DMS79 (cell line): ENCODE measurements around the gene EFCAB10.
"Not testable (repeated sequence)": the region's sequence is repeated elsewhere in the genome, so short reads cannot be mapped to it uniquely, and the experiment has no call there.

Experiments
- DNase-seq: peaks from one replicate; lab custom pipeline; 2025; lab: John Stamatoyannopoulos, UW

EFCAB10 gene

DNA sequence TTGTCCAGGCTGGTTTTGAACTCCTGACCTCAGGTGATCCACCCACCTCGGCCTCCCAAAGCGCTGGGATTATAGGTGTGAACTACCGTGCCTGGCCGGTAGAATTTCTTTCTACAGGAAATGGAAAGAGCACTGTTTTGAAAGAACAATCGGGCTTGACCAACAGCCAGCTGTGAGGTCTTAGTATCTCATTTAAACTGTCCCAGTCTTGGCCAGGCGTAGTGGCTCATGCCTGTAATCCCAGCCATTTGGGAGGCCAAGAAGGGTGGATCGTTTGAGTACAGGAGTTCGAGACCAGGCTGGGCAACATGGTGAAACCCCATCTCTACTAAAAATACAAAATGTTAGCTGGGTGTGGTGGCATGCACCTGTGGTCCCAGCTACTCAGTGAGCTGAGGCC is 17.8 kb upstream of the EFCAB10 start:
- DNase-seq, result not testable (repeated sequence)

DNA sequence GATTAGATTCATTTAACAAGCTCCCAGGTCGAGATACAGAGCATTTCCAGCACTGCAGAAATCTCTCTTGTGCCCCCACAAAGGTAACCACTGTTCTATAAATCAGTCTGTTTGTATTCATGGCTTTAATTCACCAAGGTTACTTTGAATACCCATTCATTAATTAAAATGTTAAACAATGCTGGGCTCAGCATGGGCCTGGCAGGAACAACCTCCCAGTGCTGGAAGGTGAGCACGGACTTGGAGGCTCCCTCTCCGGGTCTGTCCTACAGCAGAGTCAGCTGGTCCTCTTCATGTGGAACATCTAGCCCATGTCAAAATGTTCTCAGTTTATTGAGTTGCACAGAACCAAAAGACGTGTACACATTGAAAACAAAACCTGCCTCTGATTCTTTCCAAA is 15.6 kb upstream of the EFCAB10 start:
- DNase-seq, result no peak

DNA sequence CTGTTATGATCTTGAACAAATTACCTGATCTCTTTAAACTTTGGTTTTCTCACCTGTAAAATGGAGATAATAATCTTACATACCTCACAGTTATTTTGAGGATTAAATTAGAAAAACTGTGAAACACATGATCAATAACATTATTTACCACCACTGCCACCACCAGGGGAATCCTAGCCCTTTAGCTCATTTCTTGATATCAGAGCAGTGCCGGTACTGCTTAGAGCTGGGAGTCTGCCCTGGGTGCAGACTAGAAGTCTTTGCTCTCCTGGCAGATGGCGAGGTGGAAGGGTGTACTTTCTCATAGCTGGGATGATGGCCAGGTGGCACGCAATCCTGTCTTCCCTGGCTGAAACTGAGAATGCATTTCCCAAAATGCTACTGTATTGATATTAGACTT is 12.7 kb upstream of the EFCAB10 start:
- DNase-seq, result peak; percentile 11

DNA sequence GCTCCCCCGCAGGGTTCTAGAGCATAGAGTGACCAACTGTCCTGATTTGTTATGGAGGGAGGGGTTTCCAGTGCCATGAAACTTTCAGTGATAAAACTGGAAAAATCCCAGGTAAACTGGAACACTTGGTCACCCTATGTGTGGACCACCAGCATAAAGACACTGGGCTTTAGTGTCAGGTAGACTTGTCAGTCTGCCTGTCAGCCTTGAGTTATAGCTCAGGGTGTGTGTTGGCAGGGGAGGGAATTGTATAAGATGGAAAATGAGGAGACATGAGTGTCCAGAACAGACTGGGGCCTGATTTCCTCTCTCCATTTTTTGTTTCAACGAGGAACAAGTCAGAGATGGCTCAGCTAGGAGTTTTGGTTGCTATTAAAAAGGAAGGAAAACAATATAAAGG is 10.2 kb upstream of the EFCAB10 start:
- DNase-seq, result no peak

DNA sequence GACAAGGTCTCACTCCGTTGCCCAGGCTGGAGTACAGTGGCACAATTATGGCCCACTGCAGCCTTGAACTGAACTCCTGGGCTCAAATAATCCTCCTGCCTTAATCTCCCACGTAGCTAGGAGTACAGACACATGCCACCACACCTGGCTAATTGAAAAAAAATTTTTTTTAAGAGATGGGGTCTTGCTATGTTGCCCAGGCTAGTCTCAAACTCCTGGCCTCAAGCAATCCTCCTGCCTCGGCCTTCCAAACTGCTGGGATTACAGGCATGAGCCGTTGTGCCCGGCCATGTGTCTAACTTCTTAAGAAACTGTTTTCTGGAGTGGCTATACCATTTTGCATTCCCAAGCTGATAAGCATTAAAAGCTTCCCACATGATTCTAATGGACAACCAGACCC is 9.5 kb upstream of the EFCAB10 start:
- no peak for DNase-seq

DNA sequence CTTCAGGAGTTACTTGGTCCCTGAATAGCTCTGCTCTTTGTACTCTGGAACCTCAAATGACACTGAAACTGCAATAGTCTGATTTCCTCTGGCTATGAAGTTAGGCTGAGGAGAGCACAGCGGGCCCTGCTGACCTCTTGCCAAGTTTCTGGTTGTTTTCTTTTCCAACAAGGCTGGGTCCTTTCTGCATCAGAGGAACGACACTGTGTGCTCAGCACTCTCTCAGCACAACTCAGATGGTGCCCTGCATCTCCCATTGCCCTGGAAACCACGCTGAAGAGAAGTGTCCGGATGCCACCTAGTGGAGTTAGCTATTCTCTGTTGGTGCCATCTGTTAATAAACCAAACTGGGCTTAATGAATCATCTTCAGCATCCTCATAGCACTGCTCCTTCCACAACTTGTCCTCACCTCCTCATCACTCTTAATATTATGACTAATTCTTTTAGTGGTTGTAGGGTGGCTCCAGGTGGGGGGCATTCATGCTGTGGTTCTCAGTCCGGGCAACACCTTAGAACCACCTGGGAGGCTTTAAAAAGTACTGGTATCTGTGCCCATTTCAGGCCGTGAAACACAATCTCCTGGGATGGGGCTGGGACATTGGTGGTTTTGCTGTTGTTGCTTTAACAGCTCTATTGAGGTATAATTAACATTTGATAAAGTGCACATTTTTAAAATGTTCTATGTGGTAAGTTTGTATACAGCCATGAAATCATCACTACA is 8.2 kb upstream of the EFCAB10 start:
- peak; percentile 89 for DNase-seq

DNA sequence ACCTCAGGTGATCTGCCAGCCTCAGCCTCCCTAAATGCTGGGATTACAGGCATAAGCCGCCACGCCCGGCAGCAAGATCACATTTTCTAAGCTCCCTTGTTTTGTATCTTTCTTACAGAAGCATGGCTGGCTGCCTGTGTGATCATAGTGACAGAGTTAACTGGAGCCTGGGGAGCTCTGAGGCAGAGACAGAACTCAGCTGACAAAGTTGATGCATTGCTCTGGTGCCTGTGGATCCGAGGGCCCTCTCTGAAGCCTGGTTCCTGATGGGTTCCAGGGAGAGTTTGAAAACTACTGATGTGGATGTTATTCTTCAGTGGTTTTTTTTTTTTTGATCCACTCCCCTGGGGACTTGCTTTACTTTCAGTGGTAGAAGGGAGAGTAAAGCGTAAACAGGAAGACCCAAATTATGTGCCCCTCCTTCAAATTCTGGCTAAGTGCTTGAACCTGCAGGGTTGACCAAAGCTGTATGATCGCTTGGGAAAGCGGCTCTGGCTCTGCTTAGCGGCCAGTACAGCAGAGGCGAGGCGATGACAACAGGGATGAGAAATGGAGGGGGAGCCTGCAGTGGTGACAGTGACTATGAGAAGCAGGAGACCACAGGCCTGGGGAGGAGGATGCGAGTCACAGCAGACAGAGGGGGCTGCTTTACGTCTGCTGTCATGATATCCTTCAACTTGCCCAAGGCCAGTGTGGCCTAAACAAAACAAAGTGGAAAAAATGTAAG is 6.8 kb upstream of the EFCAB10 start:
- DNase-seq, result no peak

DNA sequence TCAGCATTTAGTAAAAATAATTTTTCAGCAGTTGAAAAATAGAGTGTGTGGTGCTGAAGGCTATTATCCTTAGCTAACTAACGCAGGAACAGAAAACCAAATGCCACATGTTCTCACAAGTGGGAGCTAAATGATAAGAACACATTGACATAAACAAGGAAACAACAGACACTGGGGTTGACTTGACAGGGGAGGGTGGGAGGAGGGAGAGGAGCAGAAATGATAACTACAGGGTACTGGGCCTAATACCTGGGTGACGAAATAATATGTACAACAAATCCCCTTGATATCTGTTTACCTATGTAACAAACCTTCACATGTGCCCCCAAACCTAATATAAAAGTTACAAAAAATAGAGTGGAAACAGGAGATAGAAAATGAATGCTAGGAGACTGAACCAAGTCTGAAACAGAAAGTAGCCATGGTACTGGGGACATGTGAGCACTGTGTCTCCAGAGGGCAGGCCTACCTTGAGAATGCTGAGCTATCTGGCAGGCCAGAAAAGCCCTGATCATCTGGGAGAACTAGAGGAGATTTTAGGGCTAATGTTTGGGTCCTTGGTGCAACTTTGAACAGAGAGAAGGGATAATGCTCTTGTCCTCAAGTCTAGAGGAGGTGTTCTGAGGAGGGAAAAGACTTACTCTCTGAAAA is 4.7 kb upstream of the EFCAB10 start:
- DNase-seq, result no peak

DNA sequence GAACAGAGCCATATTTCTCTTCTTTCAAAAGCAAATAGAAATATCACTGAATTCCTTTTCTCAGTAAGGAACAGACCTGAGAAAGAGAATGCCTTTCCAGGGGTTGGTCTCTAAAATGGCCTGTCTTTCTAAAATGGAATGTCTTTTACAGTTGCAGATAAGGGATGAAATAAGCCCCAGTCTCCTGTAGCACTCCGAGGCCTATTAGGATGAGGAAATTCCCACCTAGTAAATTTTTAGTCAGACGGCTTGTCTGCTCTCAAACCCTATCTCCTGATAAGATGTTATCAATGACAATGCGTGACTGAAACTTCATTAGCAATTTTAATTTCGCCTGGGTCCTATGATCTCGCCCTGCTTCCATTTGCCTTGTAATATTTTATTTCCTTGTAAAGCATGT is 2.9 kb upstream of the EFCAB10 start:
- DNase-seq, result no peak

DNA sequence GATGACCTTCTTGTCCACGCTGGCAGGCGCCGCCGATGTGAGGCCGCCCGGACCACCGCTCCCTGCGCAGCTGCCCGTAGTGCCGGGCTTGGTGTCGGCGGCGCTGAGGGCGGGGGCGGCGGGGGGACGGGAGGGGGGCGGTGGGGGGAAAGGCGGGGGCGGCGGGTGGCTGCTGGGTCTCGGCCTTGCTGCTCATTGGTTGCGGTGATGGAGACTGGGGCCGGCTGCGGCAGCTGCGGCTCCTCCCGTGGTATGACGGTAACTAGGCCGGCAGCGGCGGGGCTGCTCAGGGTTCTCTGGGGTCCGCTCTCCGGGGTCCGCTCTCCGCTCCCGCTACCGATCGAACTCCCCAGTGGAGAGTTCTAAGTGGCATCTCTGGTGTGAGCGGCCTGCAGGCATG is 1.8 kb upstream of the EFCAB10 start:
- no peak for DNase-seq

DNA sequence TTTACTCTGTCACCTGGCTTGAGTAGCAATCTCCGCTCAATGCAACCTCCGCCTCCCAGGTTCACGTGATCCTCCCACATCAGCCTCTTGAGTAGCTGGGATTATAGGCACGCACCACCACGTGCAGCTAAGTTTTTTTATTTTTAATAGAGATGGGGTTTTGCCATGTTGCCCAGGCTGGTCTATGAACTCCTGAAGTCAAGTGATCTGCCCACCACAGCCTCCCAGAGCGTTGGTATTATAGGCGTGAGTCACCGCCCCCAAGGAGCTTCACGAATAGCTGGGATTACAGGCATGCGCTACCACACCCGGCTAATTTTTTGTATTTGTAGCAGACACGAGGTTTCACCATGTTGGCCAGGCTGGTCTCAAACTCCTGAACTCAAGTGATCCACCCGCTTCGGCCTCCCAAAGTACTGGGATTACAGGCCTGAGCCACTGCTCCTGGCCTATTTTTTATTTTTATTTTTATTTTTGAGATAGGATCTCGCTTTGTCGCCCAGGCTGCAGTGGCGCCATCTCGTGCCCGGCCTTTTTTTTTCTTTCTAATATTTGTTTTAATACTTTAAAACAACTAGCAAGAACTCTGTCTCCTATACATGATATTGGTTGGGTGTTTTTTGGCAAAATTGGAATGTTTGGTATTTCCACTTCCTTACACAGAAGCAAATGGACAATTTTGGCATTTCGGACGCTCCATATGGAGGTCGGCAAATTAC is 1.1 kb downstream of the EFCAB10 start:
- DNase-seq, result no peak

DNA sequence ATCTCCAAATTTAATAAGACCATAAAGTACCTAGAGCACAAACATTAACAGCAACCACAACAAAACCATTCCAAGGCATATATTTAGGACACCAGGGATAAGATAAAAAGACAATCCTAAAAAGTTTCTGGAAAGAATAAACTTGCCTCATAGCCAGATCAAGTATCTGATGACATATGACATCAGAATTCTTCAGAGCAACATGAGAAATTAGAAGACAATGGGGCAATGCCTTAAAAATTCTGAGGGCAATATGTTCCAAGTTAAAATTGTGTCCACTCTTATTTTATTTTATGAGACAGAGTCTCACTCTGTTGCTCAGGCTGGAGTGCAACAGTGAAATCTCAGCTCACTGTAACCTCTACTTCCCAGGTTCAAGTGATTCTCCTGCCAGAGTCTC is 2.8 kb downstream of the EFCAB10 start:
- no peak for DNase-seq

DNA sequence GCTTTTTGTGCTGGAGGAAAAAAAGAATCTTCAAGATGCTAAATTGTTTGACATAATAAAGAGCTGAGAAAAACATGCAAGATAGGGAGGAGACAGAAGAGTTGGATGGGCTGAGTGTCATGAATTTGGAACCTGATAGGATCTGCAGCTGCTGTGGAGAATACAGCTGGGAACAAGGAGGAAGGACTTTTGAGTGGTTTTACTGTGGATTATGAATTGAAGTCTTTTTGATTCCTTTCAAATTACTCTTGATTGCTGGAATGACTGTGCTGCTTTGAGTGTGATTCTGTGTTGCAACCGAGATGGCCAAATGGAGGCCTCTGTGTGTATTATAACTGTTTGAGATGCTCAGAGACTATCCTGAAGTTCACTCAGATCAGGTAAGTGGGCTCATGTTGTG is 4.0 kb downstream of the EFCAB10 start:
- no peak for DNase-seq

DNA sequence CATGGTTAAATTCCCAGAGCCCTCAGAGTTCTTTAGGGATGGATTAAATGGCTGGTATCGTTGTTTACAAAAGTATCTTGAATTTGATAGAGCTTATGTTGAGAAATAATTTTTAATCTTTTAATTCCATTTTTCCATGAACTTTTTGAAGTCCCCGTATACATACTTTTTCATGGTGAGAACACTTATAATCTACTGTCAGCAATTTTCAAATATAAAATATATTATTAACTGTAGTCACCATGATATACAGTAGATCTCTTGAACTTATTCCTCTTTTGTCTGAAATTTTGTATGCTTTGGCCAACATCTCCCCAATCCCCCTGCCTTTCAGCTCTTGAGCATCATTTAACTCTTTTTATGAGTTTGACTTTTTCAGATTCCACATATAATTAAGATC is 9.4 kb downstream of the EFCAB10 start:
- no peak for DNase-seq

DNA sequence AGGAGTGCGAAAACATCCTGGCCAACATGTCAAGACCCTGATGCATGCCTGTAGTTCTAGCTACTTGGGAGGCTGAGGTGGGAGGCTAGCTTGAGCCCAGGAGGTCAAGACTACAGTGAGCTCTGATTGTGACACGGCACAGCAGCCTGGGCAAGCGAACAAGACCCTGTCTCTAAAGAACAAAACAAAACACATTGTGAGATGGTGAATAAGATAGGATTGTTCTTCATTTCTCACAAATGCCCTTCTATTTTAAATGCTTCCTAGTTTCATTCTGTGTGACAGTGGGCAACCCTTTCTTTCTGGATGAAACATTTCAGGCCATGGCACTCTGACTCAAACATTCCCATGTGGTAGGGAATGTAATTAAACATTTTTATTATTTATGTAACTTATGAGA is 13.5 kb downstream of the EFCAB10 start:
- no peak for DNase-seq

DNA sequence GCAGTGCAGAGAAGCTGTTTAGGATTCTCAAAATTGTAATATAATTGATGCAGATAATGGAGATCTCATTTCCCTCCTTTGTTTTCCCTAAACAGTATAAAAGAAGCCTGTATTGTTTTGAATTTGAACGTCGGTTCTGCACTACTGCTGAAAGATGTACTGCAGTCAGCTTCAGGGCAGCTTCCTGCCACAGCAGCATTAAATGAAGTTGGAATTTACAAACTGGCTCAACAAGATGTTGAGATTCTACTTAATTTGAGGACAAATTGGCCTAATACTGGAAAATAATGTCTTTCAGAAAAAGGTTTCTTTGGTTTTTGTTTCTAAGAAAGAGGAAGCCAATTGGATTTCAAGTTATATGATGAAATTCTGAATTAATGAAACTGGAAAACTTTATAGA is 14.3 kb downstream of the EFCAB10 start:
- DNase-seq, result no peak

DNA sequence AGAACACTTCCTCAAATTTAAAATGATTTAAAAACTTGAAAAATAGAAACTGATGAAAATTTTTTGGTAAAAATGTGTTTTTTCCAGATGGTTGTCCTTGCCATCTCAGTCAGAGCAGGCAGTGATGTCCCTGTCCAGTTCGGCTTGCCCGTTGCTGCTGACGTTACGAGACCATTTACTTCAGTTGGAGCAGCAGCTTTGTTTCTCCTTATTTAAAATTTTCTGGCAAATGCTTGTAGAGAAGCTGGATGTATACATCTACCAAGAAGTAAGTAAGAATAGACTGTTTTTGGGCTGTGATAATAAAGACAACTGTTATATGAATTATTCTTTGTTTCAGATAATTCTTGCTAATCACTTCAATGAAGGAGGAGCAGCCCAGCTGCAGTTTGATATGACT is 16.1 kb downstream of the EFCAB10 start:
- DNase-seq, result no peak

DNA sequence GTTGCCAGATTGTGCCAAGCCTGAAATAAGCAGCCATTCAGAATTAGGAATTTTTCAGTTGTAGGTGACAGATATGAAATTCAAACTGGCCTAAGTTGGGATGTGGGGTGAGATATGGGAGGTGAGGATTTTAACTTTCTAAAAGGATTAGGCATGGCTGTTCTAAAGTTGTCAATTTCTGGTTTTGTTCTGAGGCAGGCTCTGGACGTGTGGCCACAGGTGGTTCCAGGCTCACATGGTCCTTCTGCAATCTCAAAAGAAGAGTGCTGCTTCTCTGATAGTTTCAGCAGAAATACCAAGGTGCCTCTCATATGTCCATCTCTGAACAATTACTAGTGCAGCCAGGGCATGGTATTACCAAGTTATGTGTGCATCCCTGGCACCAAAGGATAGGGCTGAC is 21.4 kb downstream of the EFCAB10 start:
- DNase-seq, result no peak

DNA sequence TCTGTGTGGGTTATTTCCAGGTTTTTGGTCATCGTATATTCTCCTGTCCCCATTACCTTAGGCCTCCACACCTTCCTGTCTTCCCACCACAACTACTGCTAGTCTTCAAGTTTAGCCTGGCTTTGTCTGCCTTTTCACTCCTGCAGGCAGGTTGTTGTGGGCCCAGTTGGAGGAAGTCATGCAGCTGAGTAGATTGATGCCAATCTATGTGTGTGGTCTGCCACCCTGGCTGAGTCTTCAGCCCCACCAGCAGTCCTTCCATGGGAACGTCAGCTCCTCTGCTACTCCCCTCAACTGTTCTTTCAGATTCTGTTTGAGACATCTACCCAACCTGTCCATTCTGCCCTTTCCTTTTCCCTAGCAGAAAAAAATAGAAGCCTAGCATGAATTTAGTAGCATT is 43.0 kb downstream of the EFCAB10 start:
- no peak for DNase-seq

DNA sequence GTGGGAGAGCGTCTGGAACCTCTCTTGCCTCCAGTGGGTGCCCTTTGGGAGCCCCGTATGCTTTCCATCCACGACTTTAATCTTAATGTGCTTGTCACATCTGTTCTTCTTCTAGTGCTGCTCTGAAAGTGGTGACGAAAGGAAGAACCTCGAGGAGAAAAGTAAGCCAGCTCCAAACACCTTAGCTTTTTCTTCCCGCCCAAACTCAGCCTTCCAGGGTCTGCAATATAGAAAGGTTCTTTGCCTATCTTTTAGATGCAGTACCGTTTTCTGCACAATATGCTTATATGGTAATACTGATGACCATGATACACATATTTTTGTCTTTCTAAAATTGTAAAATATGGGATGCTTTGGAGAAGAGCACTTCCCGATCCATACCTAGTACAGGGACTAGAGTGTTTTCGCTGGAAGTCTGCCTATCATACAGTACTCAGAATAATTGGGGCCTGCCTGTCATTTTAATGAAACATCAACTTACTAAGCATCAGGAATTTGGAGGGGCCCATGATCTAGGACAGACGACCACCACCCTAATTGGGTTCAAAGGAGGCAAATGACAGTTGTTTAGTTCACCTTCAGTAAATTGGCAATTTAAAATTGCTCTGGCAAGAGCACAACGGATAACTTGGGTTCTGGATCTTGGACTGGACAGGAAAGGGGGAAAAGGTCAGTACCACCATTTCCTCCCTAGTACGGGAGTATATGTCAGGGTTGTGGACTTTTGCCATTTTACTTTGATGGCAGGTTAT is 48.4 kb downstream of the EFCAB10 start:
- no peak for DNase-seq

DNA sequence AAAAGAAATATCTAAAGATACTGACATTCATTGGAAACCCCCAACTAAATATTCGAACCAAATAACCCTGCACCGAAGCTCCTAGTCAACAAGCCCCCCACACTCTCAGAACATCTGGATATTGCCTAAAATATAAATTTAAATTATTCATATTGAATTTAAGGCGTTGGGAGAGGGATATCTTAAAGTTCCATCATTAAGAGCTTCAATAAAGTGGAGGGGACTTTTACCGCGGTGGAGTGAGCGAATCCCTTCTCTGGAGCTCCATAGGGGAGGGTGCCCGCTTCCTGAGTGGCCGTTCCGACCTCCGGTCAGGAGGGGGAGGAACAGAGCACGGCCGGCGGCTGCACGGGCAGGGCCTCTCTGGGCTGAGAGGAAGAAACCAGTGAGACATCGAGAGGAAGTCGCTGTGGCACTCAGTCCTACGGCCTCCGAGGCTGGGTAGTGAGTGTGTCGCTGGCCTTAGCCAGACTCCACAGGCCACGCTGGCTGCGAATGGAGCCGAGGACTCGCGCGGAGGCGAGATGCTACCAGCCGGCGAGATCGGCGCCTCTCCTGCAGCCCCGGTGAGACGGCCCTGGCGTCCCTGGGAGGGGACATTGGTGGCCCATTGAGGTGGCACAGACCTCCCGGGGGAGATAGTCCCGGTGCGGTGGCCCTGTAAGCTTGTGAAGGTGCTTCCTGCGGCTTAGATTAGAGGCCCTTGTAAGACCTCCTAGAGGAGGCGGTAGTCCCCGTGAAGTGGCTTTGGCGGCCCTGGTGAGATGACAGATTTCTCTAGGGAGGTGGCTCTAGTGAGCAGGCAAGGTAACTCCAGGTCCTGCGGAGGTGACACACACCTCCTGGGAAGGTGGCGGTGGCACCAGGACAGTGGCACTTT is 49.3 kb downstream of the EFCAB10 start, which contains the start of gene RINT1:
RINT1 (plus strand) TSS at position 410 of the 880 bp plus-strand sequence; CDS start at position 525, 115 bp downstream.
- DNase-seq, result peak; percentile 78
